G401.6 (cell line): ENCODE results near the gene SLC23A1.
"Not testable (repeated sequence)": the region's sequence is repeated elsewhere in the genome, so short reads cannot be mapped to it uniquely, and the experiment has no call there.

ENCODE experiments used
- FAIRE-seq: peaks from 2 replicates; lab custom pipeline; 2012; peaks lifted over from hg19 to GRCh38; lab: Jason Lieb, UNC

Gene SLC23A1

GRCh38 chr5:139383275-139383992 is at the start of gene SLC23A1:
Gene SLC23A1, minus strand, starts transcription at chr5:139383297. Its CDS starts 44 bp downstream, at chr5:139383253.
- FAIRE-seq = no peak

GRCh38 chr5:139431706-139432105 is 48.6 kb upstream of the SLC23A1 start:
- no peak for FAIRE-seq

GRCh38 chr5:139430015-139430414 is 46.9 kb upstream of the SLC23A1 start:
- no peak for FAIRE-seq

GRCh38 chr5:139426203-139426885 is 43.2 kb upstream of the SLC23A1 start:
- FAIRE-seq = no peak

- FAIRE-seq = no peak
Measured at GRCh38 chr5:139425497-139425896, 42.4 kb upstream of the SLC23A1 start.

- peak; percentile 93 for FAIRE-seq
Measured at GRCh38 chr5:139422307-139422893, 39.3 kb upstream of the SLC23A1 start.

- no peak for FAIRE-seq
Measured at GRCh38 chr5:139419226-139420192, 36.4 kb upstream of the SLC23A1 start.

GRCh38 chr5:139418793-139419192 is 35.7 kb upstream of the SLC23A1 start:
- FAIRE-seq = no peak

GRCh38 chr5:139417214-139417613 is 34.1 kb upstream of the SLC23A1 start:
- no peak for FAIRE-seq

- no peak for FAIRE-seq
Measured at GRCh38 chr5:139416651-139417050, 33.6 kb upstream of the SLC23A1 start.

- no peak for FAIRE-seq
Measured at GRCh38 chr5:139415869-139416268, 32.8 kb upstream of the SLC23A1 start.

GRCh38 chr5:139415221-139415861 is 32.2 kb upstream of the SLC23A1 start:
- FAIRE-seq = no peak

GRCh38 chr5:139414581-139415130 is 31.6 kb upstream of the SLC23A1 start:
- no peak for FAIRE-seq

- FAIRE-seq = no peak
Measured at GRCh38 chr5:139413963-139414362, 30.9 kb upstream of the SLC23A1 start.

- FAIRE-seq = no peak
Measured at GRCh38 chr5:139413153-139413552, 30.1 kb upstream of the SLC23A1 start.

- FAIRE-seq = no peak
Measured at GRCh38 chr5:139410993-139411828, 28.1 kb upstream of the SLC23A1 start.

- no peak for FAIRE-seq
Measured at GRCh38 chr5:139410121-139410992, 27.3 kb upstream of the SLC23A1 start.

GRCh38 chr5:139409116-139409515 is 26.0 kb upstream of the SLC23A1 start:
- not testable (repeated sequence) for FAIRE-seq

GRCh38 chr5:139408191-139408590 is 25.1 kb upstream of the SLC23A1 start:
- FAIRE-seq = no peak
